Right atrium auricular region (tissue), 2 donors: ENCODE results near the gene FUS. TPM values are rescaled to one million over a fixed set of nuclear protein-coding genes. Genes with fewer than 3 reads are reported as not detected.
A peak's percentile ranks its signal among the peaks of the same experiment; 100 is the strongest.
"Not testable (repeated sequence)": the region's sequence is repeated elsewhere in the genome, so short reads cannot be mapped to it uniquely, and the experiment has no call there.

Experiments used
- DNase-seq: peaks from one replicate; pipeline ENCODE4 v3.0.0-alpha.2; 2019; ENCODE audit warnings: low spot score
- H3K27ac ChIP-seq, 2 donors: fragments of 200-600 bp; sonication (generic); 1 replicate in 1 of 2; 2 replicates in 1 of 2; pipeline ENCODE4 v1.5.1; 2016 to 2019
- H3K27me3 ChIP-seq, 2 donors: fragments of 200-600 bp; sonication (generic); one replicate each; pipeline versions ENCODE4 v1.5.1 to v1.6.0; 2017 to 2019
- H3K36me3 ChIP-seq: fragments of 200-600 bp; sonication (generic); one replicate; pipeline ENCODE4 v1.5.1; 2016
- H3K4me1 ChIP-seq, 2 donors: fragments of 200-600 bp; sonication (generic); one replicate each; pipeline versions ENCODE4 v1.5.1 to v1.6.0; 2017 to 2019
- H3K4me3 ChIP-seq, 2 donors: fragments of 200-600 bp; sonication (generic); 1 replicate in 1 of 2; 2 replicates in 1 of 2; pipeline ENCODE4 v1.5.1; 2017 to 2019; ENCODE audit warnings: mild to moderate bottlenecking in 1 of 2, moderate library complexity in 1 of 2
- H3K9me3 ChIP-seq, 2 donors: fragments of 200-600 bp; sonication (generic); one replicate each; pipeline ENCODE4 v1.5.1; 2019
- CTCF ChIP-seq, 2 donors: fragments of 200-600 bp; sonication (generic); IDR thresholded peaks; one replicate each; pipeline ENCODE4 v1.5.1; 2019; ENCODE audit warnings: antibody characterized with exemption in 2 of 2
- total RNA-seq, 2 donors: library from RNA; depleted of rRNA; stranded (reverse); fragments of >200 nt; gene quantifications; one replicate each; pipeline ENCODE4 v1.1.0, GENCODE V29; 2016

The FUS gene
- total RNA-seq, 2 donors from 2014 or later, result 16.9 to 34.3 TPM

GRCh38 chr16:31198207-31198882, 18.4 kb downstream of the FUS start:
- H3K4me1 ChIP-seq, result peaks cover 0 to 23% of the 10 kb centered on the region in 2 donors
- TF ChIP-seq CTCF (IDR thresholded peaks at IDR 0.05), result no peak
- H3K27me3 ChIP-seq, result no peaks in the 10 kb centered on the region
- H3K9me3 ChIP-seq, result no peaks in the 10 kb centered on the region
- peaks cover 31% of the 10 kb centered on the region for H3K36me3 ChIP-seq
- no peak overlapping the region for H3K4me3 ChIP-seq
- no peak for DNase-seq
- H3K27ac ChIP-seq, result no peak overlapping the region

- Histone ChIP-seq H3K36me3 (peaks cover 19% of the 10 kb centered on the region), H3K4me3 (no peak overlapping the region), H3K4me1 (peaks cover 0 to 23% of the 10 kb centered on the region in 2 donors), H3K27ac (no peak overlapping the region), H3K9me3 (no peaks in the 10 kb centered on the region), H3K27me3 (no peaks in the 10 kb centered on the region)
- TF ChIP-seq CTCF (IDR thresholded peaks at IDR 0.05), result no peak
- DNase-seq, result no peak
These were observed 19.6 kb downstream of the FUS start for GRCh38 chr16:31199430-31200041.

- H3K9me3 ChIP-seq, DNase-seq, H3K27me3 ChIP-seq, H3K4me3 ChIP-seq, H3K27ac ChIP-seq: not testable (repeated sequence)
- H3K4me1 ChIP-seq, result peaks cover 0 to 23% of the 10 kb centered on the region in 2 donors
- peaks cover 13% of the 10 kb centered on the region for H3K36me3 ChIP-seq
These were observed 20.2 kb downstream of the FUS start for GRCh38 chr16:31200111-31200510.

GRCh38 chr16:31200821-31201568, 21.1 kb downstream of the FUS start:
- Histone ChIP-seq H3K27ac (no peak overlapping the region), H3K36me3 (peaks cover 5% of the 10 kb centered on the region), H3K4me1 (peaks cover 0 to 23% of the 10 kb centered on the region in 2 donors), H3K27me3 (no peaks in the 10 kb centered on the region), H3K4me3 (peak overlapping the region in 1 of 2 donors; percentile 71), H3K9me3 (no peaks in the 10 kb centered on the region)
- TF ChIP-seq CTCF (IDR thresholded peaks at IDR 0.05), result no peak
- DNase-seq, result no peak

- peak overlapping the region; percentile 45 to 71 for H3K4me3 ChIP-seq
- H3K9me3 ChIP-seq, result no peaks in the 10 kb centered on the region
- peak overlapping the region in 1 of 2 donors; percentile 62 for H3K27ac ChIP-seq
- no peak for DNase-seq
- no peak for TF ChIP-seq CTCF (IDR thresholded peaks at IDR 0.05)
- H3K4me1 ChIP-seq, result peaks cover 0 to 23% of the 10 kb centered on the region in 2 donors
- H3K27me3 ChIP-seq, result no peaks in the 10 kb centered on the region
- no peaks in the 10 kb centered on the region for H3K36me3 ChIP-seq
These were observed 21.9 kb downstream of the FUS start for GRCh38 chr16:31201582-31202413.
